ENCODE results near the gene CBX8.

CBX8 gene

GRCh38 chr17:79796763-79797491 lies at the start of gene CBX8:
CBX8 (minus strand) TSS chr17:79797077; CDS start chr17:79796998, 79 bp downstream.
- no peak for TF ChIP-seq EZH2 (IDR thresholded peaks at IDR 0.05)
- TF ChIP-seq FOXP2 (optimal IDR thresholded peaks at IDR 0.05; ENCODE audit: control extremely low read depth, extremely low read length, insufficient read depth), result peak; percentile 88
- TF ChIP-seq POLR2AphosphoS5 (IDR thresholded peaks at IDR 0.05; ENCODE audit: borderline replicate concordance, low read depth, low read length), result peak; percentile 82
- DNase-seq (ENCODE audit: low read depth, low spot score), result peak; percentile 96
- Histone ChIP-seq H3K4me3 (peak within 1 kb of the TSS; percentile 84), H3K9me3 (ENCODE audit: low read depth, low read length) (no peaks in the 10 kb centered on the region), H3K27ac (peak within 1 kb of the TSS; percentile 92), H3K36me3 (ENCODE audit: insufficient read depth, low read length) (peaks cover 17% of the 10 kb centered on the region), H3K9ac (ENCODE audit: insufficient read length) (peak within 1 kb of the TSS; percentile 74)

GRCh38 chr17:79845601-79845949 lies 48.7 kb upstream of the CBX8 start:
- no peak for TF ChIP-seq EZH2 (IDR thresholded peaks at IDR 0.05)
- TF ChIP-seq FOXP2 (optimal IDR thresholded peaks at IDR 0.05; ENCODE audit: control extremely low read depth, extremely low read length, insufficient read depth), result no peak
- no peak for TF ChIP-seq POLR2AphosphoS5 (IDR thresholded peaks at IDR 0.05; ENCODE audit: borderline replicate concordance, low read depth, low read length)
- peak overlapping the region; percentile 75 for H3K4me3 ChIP-seq
- H3K27ac ChIP-seq, result peak overlapping the region; percentile 77
- peak overlapping the region; percentile 59 for H3K9ac ChIP-seq (ENCODE audit: insufficient read length)
- H3K9me3 ChIP-seq (ENCODE audit: low read depth, low read length), result no peaks in the 10 kb centered on the region
- no peak for DNase-seq (ENCODE audit: low read depth, low spot score)
- H3K36me3 ChIP-seq (ENCODE audit: insufficient read depth, low read length), result no peaks in the 10 kb centered on the region

GRCh38 chr17:79844869-79845600 lies 48.2 kb upstream of the CBX8 start:
- H3K4me3 ChIP-seq, result peak overlapping the region; percentile 75
- no peaks in the 10 kb centered on the region for H3K36me3 ChIP-seq (ENCODE audit: insufficient read depth, low read length)
- no peak for DNase-seq (ENCODE audit: low read depth, low spot score)
- H3K27ac ChIP-seq, result peak overlapping the region; percentile 77
- no peak for TF ChIP-seq FOXP2 (optimal IDR thresholded peaks at IDR 0.05; ENCODE audit: control extremely low read depth, extremely low read length, insufficient read depth)
- TF ChIP-seq EZH2 (IDR thresholded peaks at IDR 0.05), result no peak
- no peak for TF ChIP-seq POLR2AphosphoS5 (IDR thresholded peaks at IDR 0.05; ENCODE audit: borderline replicate concordance, low read depth, low read length)
- peak overlapping the region; percentile 59 for H3K9ac ChIP-seq (ENCODE audit: insufficient read length)
- H3K9me3 ChIP-seq (ENCODE audit: low read depth, low read length), result no peaks in the 10 kb centered on the region

- Histone ChIP-seq H3K36me3 (ENCODE audit: insufficient read depth, low read length) (no peaks in the 10 kb centered on the region), H3K9me3 (ENCODE audit: low read depth, low read length) (no peaks in the 10 kb centered on the region), H3K9ac (ENCODE audit: insufficient read length) (no peak overlapping the region), H3K27ac (peak overlapping the region; percentile 77; the same call in 1 of the 2 replicates), H3K4me3 (peak overlapping the region; percentile 75)
- DNase-seq (ENCODE audit: low read depth, low spot score), result no peak
- TF ChIP-seq EZH2 (IDR thresholded peaks at IDR 0.05) (no peak), POLR2AphosphoS5 (IDR thresholded peaks at IDR 0.05; ENCODE audit: borderline replicate concordance, low read depth, low read length) (no peak), FOXP2 (optimal IDR thresholded peaks at IDR 0.05; ENCODE audit: control extremely low read depth, extremely low read length, insufficient read depth) (no peak)
These were observed 47.2 kb upstream of the CBX8 start for GRCh38 chr17:79843816-79844800.

GRCh38 chr17:79843474-79843815 lies 46.6 kb upstream of the CBX8 start:
- Histone ChIP-seq H3K9me3 (ENCODE audit: low read depth, low read length) (no peaks in the 10 kb centered on the region), H3K4me3 (no peak overlapping the region), H3K9ac (ENCODE audit: insufficient read length) (no peak overlapping the region), H3K27ac (no peak overlapping the region), H3K36me3 (ENCODE audit: insufficient read depth, low read length) (no peaks in the 10 kb centered on the region)
- TF ChIP-seq POLR2AphosphoS5 (IDR thresholded peaks at IDR 0.05; ENCODE audit: borderline replicate concordance, low read depth, low read length) (no peak), FOXP2 (optimal IDR thresholded peaks at IDR 0.05; ENCODE audit: control extremely low read depth, extremely low read length, insufficient read depth) (no peak), EZH2 (IDR thresholded peaks at IDR 0.05) (no peak)
- DNase-seq (ENCODE audit: low read depth, low spot score), result no peak

- TF ChIP-seq POLR2AphosphoS5 (IDR thresholded peaks at IDR 0.05; ENCODE audit: borderline replicate concordance, low read depth, low read length) (no peak), EZH2 (IDR thresholded peaks at IDR 0.05) (no peak), FOXP2 (optimal IDR thresholded peaks at IDR 0.05; ENCODE audit: control extremely low read depth, extremely low read length, insufficient read depth) (no peak)
- no peaks in the 10 kb centered on the region for H3K9me3 ChIP-seq (ENCODE audit: low read depth, low read length)
- H3K9ac ChIP-seq (ENCODE audit: insufficient read length), result no peak overlapping the region
- H3K36me3 ChIP-seq (ENCODE audit: insufficient read depth, low read length), result peaks cover 5% of the 10 kb centered on the region
- peak overlapping the region; percentile 26 for H3K27ac ChIP-seq
- no peak overlapping the region for H3K4me3 ChIP-seq
- no peak for DNase-seq (ENCODE audit: low read depth, low spot score)
These were observed 46.0 kb upstream of the CBX8 start for GRCh38 chr17:79842656-79843473.

GRCh38 chr17:79842136-79842655 lies 45.3 kb upstream of the CBX8 start:
- Histone ChIP-seq H3K4me3 (no peak overlapping the region), H3K27ac (peak overlapping the region; percentile 26; the same call in 1 of the 2 replicates), H3K9ac (ENCODE audit: insufficient read length) (no peak overlapping the region), H3K36me3 (ENCODE audit: insufficient read depth, low read length) (peaks cover 12% of the 10 kb centered on the region), H3K9me3 (ENCODE audit: low read depth, low read length) (no peaks in the 10 kb centered on the region)
- TF ChIP-seq EZH2 (IDR thresholded peaks at IDR 0.05) (no peak), POLR2AphosphoS5 (IDR thresholded peaks at IDR 0.05; ENCODE audit: borderline replicate concordance, low read depth, low read length) (no peak), FOXP2 (optimal IDR thresholded peaks at IDR 0.05; ENCODE audit: control extremely low read depth, extremely low read length, insufficient read depth) (no peak)
- no peak for DNase-seq (ENCODE audit: low read depth, low spot score)

All from SK-N-MC (cell line).